IMR-90 (cell line): ENCODE data around the gene CD300LB. TPM values are rescaled to one million over a fixed set of nuclear protein-coding genes. Genes with fewer than 3 reads are reported as not detected.
A peak's percentile ranks its signal among the peaks of the same experiment; 100 is the strongest.

Experiments used
- ATAC-seq: fragments of 200-7000 bp; cut with Tn5 transposase; 2 replicates; pipeline ENCODE4 v1.9.1; 2020; ENCODE audit warnings: low read depth, mild to moderate bottlenecking, moderate library complexity
- BruUV-seq: library from RNA; stranded (reverse); fragments of 400-500 nt; replicated peaks from 2 replicates; lab custom pipeline; 2021; lab: Mats Ljungman, UMichigan
- CTCF ChIA-PET: fragments of 300-600 bp; formaldehyde crosslinking; extraction: SDS; loops from one replicate; lab custom pipeline; 2021; ENCODE audit warnings: antibody characterized with exemption; lab: Yijun Ruan, JAX
- POLR2A ChIA-PET: fragments of 300-600 bp; sonication (Branson Sonifier 250); formaldehyde crosslinking; loops from one replicate; lab custom pipeline; 2022; ENCODE audit warnings: antibody characterized with exemption; ENCODE audit not compliant: unreplicated experiment; lab: Charles Lee
- DNase-seq: peaks from one replicate; pipeline ENCODE4 v3.0.0; 2013
- H2AFZ ChIP-seq: replicated peaks from 2 replicates; pipeline ENCODE3; 2013; ENCODE audit warnings: low read length, mild to moderate bottlenecking; ENCODE audit not compliant: poor library complexity
- H2AK5ac ChIP-seq: 2 replicates; pipeline ENCODE4 v1.6.1; 2013; ENCODE audit warnings: low read depth, low read length, inconsistent platforms
- H2AK9ac ChIP-seq: replicated peaks from 2 replicates; pipeline ENCODE3; 2013; ENCODE audit warnings: mild to moderate bottlenecking, low read depth, low read length, moderate library complexity; ENCODE audit not compliant: poor library complexity
- H2BK120ac ChIP-seq: 2 replicates; pipeline ENCODE4 v1.6.1; 2013; ENCODE audit warnings: low read depth, low read length, inconsistent platforms
- H2BK15ac ChIP-seq: 3 replicates; pipeline ENCODE4 v1.6.1; 2013; ENCODE audit warnings: low read depth, low read length, inconsistent platforms
- H2BK20ac ChIP-seq: 2 replicates; pipeline ENCODE4 v1.6.1; 2013; ENCODE audit warnings: low read depth, mild to moderate bottlenecking, inconsistent platforms, low read length, moderate library complexity
- H2BK5ac ChIP-seq: 2 replicates; pipeline ENCODE4 v1.6.1; 2013; ENCODE audit warnings: mild to moderate bottlenecking, low read depth, low read length, inconsistent platforms; ENCODE audit not compliant: poor library complexity, severe bottlenecking
- H3K14ac ChIP-seq: replicated peaks from 2 replicates; pipeline ENCODE4 v1.6.1; 2013; ENCODE audit warnings: low read depth, low read length, inconsistent platforms
- H3K18ac ChIP-seq: 2 replicates; pipeline ENCODE4 v1.6.1; 2013; ENCODE audit warnings: low read depth, low read length, control low read depth
- H3K23ac ChIP-seq: 2 replicates; pipeline ENCODE4 v1.6.1; 2013; ENCODE audit warnings: low read depth, low read length, inconsistent platforms
- H3K27ac ChIP-seq: 2 replicates; pipeline ENCODE4 v1.5.1; 2013; ENCODE audit warnings: mild to moderate bottlenecking, control low read depth, low read length; ENCODE audit not compliant: insufficient read depth
- H3K27me3 ChIP-seq: 2 replicates; pipeline ENCODE4 v1.6.1; 2013; ENCODE audit warnings: low read length; ENCODE audit not compliant: control insufficient read depth, insufficient read depth
- H3K36me3 ChIP-seq: 2 replicates; pipeline ENCODE4 v1.6.1; 2013; ENCODE audit warnings: low read length, mixed read lengths; ENCODE audit not compliant: control insufficient read depth, insufficient read depth
- H3K4ac ChIP-seq: 2 replicates; pipeline ENCODE4 v1.6.1; 2013; ENCODE audit warnings: low read depth, low read length, inconsistent platforms
- H3K4me1 ChIP-seq: 2 replicates; pipeline ENCODE4 v1.6.1; 2013; ENCODE audit warnings: low read length, mixed read lengths; ENCODE audit not compliant: control insufficient read depth, insufficient read depth
- H3K4me2 ChIP-seq: 2 replicates; pipeline ENCODE4 v1.6.1; 2013; ENCODE audit warnings: low read depth, mild to moderate bottlenecking, control low read depth, low read length, moderate library complexity
- H3K4me3 ChIP-seq: 2 replicates; pipeline ENCODE4 v1.5.1; 2013; ENCODE audit warnings: low read depth, mild to moderate bottlenecking, control low read depth, low read length, moderate library complexity; ENCODE audit not compliant: insufficient read depth
- H3K56ac ChIP-seq: 2 replicates; pipeline ENCODE4 v1.6.1; 2013; ENCODE audit warnings: low read length, inconsistent platforms; ENCODE audit not compliant: insufficient read depth; ENCODE audit errors: extremely low read depth
- H3K79me1 ChIP-seq, 2 experiments: 2 replicates each; pipeline ENCODE4 v1.6.1; 2013; ENCODE audit warnings: low read length in 2 of 2, inconsistent platforms in 1 of 2, low read depth in 1 of 2
- H3K9ac ChIP-seq: 2 replicates; pipeline ENCODE4 v1.6.1; 2013; ENCODE audit warnings: low read depth, low read length, control low read depth
- H3K9me1 ChIP-seq: 2 replicates; pipeline ENCODE4 v1.6.1; 2013; ENCODE audit warnings: low read length, inconsistent platforms; ENCODE audit not compliant: insufficient read depth
- H3K9me3 ChIP-seq: 2 replicates; pipeline ENCODE4 v1.6.1; 2013; ENCODE audit warnings: low read length; ENCODE audit not compliant: control insufficient read depth, insufficient read depth
- H4K20me1 ChIP-seq: 2 replicates; pipeline ENCODE4 v1.6.1; 2013; ENCODE audit warnings: low read length, inconsistent platforms; ENCODE audit not compliant: insufficient read depth
- H4K5ac ChIP-seq: 2 replicates; pipeline ENCODE4 v1.6.1; 2013; ENCODE audit warnings: mild to moderate bottlenecking, low read depth, low read length, control low read depth
- H4K8ac ChIP-seq, 2 experiments: 2 replicates each; pipeline ENCODE4 v1.6.1; 2013; ENCODE audit warnings: low read depth in 2 of 2, low read length in 2 of 2, control low read depth in 1 of 2, inconsistent platforms in 1 of 2
- H4K91ac ChIP-seq: 2 replicates; pipeline ENCODE4 v1.6.1; 2013; ENCODE audit warnings: low read depth, low read length, inconsistent platforms; ENCODE audit not compliant: insufficient read depth
- CEBPB ChIP-seq: IDR thresholded peaks from 2 replicates; pipeline ENCODE4 v1.6.1; 2012; ENCODE audit warnings: low read depth, low read length, improper control_type of control experiment
- ELK1 ChIP-seq: fragments of 150-350 bp; IDR thresholded peaks from 2 replicates; pipeline ENCODE4 v1.6.1; 2016; ENCODE audit warnings: low read depth, mild to moderate bottlenecking, low read length, moderate library complexity, borderline replicate concordance
- FOS ChIP-seq: fragments of 150-350 bp; IDR thresholded peaks from 2 replicates; pipeline ENCODE4 v1.6.1; 2016; ENCODE audit warnings: low read depth, low read length
- MAFK ChIP-seq: IDR thresholded peaks from 2 replicates; pipeline ENCODE4 v1.6.1; 2012; ENCODE audit warnings: low read depth, low read length, improper control_type of control experiment
- MAZ ChIP-seq: IDR thresholded peaks from 2 replicates; pipeline ENCODE4 v1.6.1; 2012; ENCODE audit warnings: low read depth, mild to moderate bottlenecking, low read length, improper control_type of control experiment, moderate library complexity, borderline replicate concordance
- MXI1 ChIP-seq: IDR thresholded peaks from 2 replicates; pipeline ENCODE4 v1.6.1; 2012; ENCODE audit warnings: low read depth, mild to moderate bottlenecking, low read length, moderate library complexity, borderline replicate concordance
- NFE2L2 ChIP-seq: fragments of 150-350 bp; IDR thresholded peaks from 2 replicates; pipeline ENCODE4 v1.6.1; 2016; ENCODE audit warnings: low read depth, mild to moderate bottlenecking, low read length
- POLR2A ChIP-seq: IDR thresholded peaks from 2 replicates; pipeline ENCODE4 v1.6.1; 2012; ENCODE audit warnings: mild to moderate bottlenecking, low read depth, low read length
- RAD21 ChIP-seq: IDR thresholded peaks from 2 replicates; pipeline ENCODE4 v1.6.1; 2012; ENCODE audit warnings: low read length, improper control_type of control experiment
- RCOR1 ChIP-seq: IDR thresholded peaks from 2 replicates; pipeline ENCODE4 v1.6.1; 2012; ENCODE audit warnings: mild to moderate bottlenecking, low read length, improper control_type of control experiment; ENCODE audit not compliant: insufficient replicate concordance
- RFX5 ChIP-seq: IDR thresholded peaks from 2 replicates; pipeline ENCODE4 v1.8.0; 2012; ENCODE audit warnings: low read depth, mild to moderate bottlenecking, low read length, moderate library complexity
- USF2 ChIP-seq: fragments of 150-350 bp; IDR thresholded peaks from 2 replicates; pipeline ENCODE4 v1.6.1; 2017; ENCODE audit warnings: mild to moderate bottlenecking, antibody characterized with exemption, low read length, low read depth
- WGBS, 2 experiments: methylation state at CpG; one replicate each; pipeline versions ENCODE4 v1.1.5 to v1.1.7; 2013; ENCODE audit warnings: missing lambda C conversion rate in 2 of 2; ENCODE audit not compliant: insufficient read length in 1 of 2; ENCODE audit errors: extremely low coverage in 2 of 2; 5-methylcytosine and 5-hydroxymethylcytosine counted together
- dilution Hi-C: fragments of 300-500 bp; cut with HindIII; formaldehyde crosslinking; loops from one replicate; pipeline ENCODE4 v1.14.3; 2018; ENCODE audit warnings: low sequenced_read_pairs; ENCODE audit not compliant: unreplicated experiment
- in situ Hi-C: fragments of 300-500 bp; cut with MboI; formaldehyde crosslinking; loops from 3 replicates; pipeline ENCODE4 v1.14.3; 2019; ENCODE audit warnings: low sequenced_read_pairs, inconsistent platforms, mixed read lengths
- intact Hi-C: fragments of 100-400 bp; cut with micrococcal nuclease; formaldehyde crosslinking; loops from 2 replicates; pipeline ENCODE4 v1.10.0; 2022
- polyA plus RNA-seq, 3 experiments: library from polyadenylated mRNA; depleted of rRNA; stranded (reverse); fragments of >200 nt; gene quantifications; 2 replicates each; pipeline ENCODE4 v1.2.3, GENCODE V29; 2012; ENCODE audit warnings: low replicate concordance in 1 of 3
- total RNA-seq: library from RNA; depleted of rRNA; stranded (reverse); fragments of >200 nt; gene quantifications from 2 replicates; pipeline ENCODE4 v1.2.3, GENCODE V29; 2012

CD300LB gene
- total and polyA plus RNA-seq, 2 of the 4 experiments (the other 2 are of a cell fraction), result not detected

GRCh38 chr17:74499992-74500391, 31.3 kb downstream of the CD300LB start:
- Histone ChIP-seq H3K56ac (no peak overlapping the region), H3K23ac (no peak overlapping the region), H3K4me2 (no peak overlapping the region), H3K4me3 (no peak overlapping the region), H2AK5ac (no peak overlapping the region), H2BK120ac (no peak overlapping the region), H3K79me1 (no peaks in the 10 kb centered on the region), H3K27me3 (no peaks in the 10 kb centered on the region), H4K91ac (no peak overlapping the region), H3K36me3 (no peaks in the 10 kb centered on the region), H3K9me3 (0 out of 2 replicates have a peak, but pooled peaks cover 2% of the 10 kb centered on the region), H2BK20ac (no peak overlapping the region), H4K5ac (no peak overlapping the region), H2BK5ac (no peak overlapping the region), H3K9ac (no peak overlapping the region), H2AFZ (peak overlapping the region; percentile 14), H3K9me1 (no peaks in the 10 kb centered on the region), H3K14ac (no peak overlapping the region), H4K20me1 (no peaks in the 10 kb centered on the region), H3K18ac (no peak overlapping the region), H3K4ac (no peak overlapping the region), H4K8ac (no peak overlapping the region), H3K4me1 (no peaks in the 10 kb centered on the region), H2AK9ac (no peak overlapping the region), H2BK15ac (no peak overlapping the region), H3K27ac (no peak overlapping the region)
- WGBS, 2 experiments, result 77% methylated on average over 3 of the region's 3 CpGs; no CpG with 5 or more reads in 1 of the 2 experiments
- CTCF ChIA-PET, result no interaction called here
- intact Hi-C loops (no loop called here), in situ Hi-C loops (no loop called here), dilution Hi-C loops (no loop called here)
- BruUV-seq, result no TSS peak
- POLR2A ChIA-PET, result no interaction called here
- DNase-seq (no peak), ATAC-seq (no peak)
- TF ChIP-seq RAD21 (no peak), ELK1 (no peak), MAZ (no peak), RCOR1 (no peak), RFX5 (no peak), CEBPB (no peak), MXI1 (no peak), USF2 (no peak), NFE2L2 (no peak), POLR2A (no peak), FOS (no peak), MAFK (no peak)
